ENCODE data around the gene NOX3. TPM values are rescaled to one million over a fixed set of nuclear protein-coding genes. Genes with fewer than 3 reads are reported as not detected.

Gene NOX3
- total and polyA plus RNA-seq, 2 of the 8 experiments (the other 6 are each of a cell fraction or from before 2014, with no cell fraction given), result not detected

GRCh38 chr6:155422635-155423034 lies 33.0 kb downstream of the NOX3 start (continued):
- TF ChIP-seq MAX (IDR thresholded peaks at IDR 0.05), result no peak
- TF ChIP-seq EZH2 (IDR thresholded peaks at IDR 0.05; ENCODE audit: low read depth, low read length, severe bottlenecking), result no peak
- no peak for TF ChIP-seq TAF1 (IDR thresholded peaks at IDR 0.05; ENCODE audit: low read depth, low read length)
